ENCODE data around the gene FLNB.

FLNB gene

GRCh38 chr3:58011580-58011979 lies 3.4 kb downstream of the FLNB start:
- no peak for DNase-seq
- H3K27ac ChIP-seq (ENCODE audit: low read length, poor library complexity, severe bottlenecking), result peak overlapping the region; percentile 25
- 96% methylated on average over 3 of the region's 3 CpGs for WGBS
- no peaks in the 10 kb centered on the region for H3K79me1 ChIP-seq (replicated peaks; ENCODE audit: low read length, poor library complexity, severe bottlenecking)
- H4K8ac ChIP-seq (ENCODE audit: low read length), result no peak overlapping the region
- H3K4ac ChIP-seq (ENCODE audit: low read depth in 1 of 2, low read length in 2 of 2), result no peak overlapping the region
- H3K14ac ChIP-seq (ENCODE audit: low read length in 2 of 2), result no peak overlapping the region
- no peak overlapping the region for H3K4me3 ChIP-seq (ENCODE audit: insufficient read depth in 1 of 2, low read depth in 1 of 2, low read length in 2 of 2)
- H2BK12ac ChIP-seq (ENCODE audit: low read length in 2 of 2), result no peak overlapping the region
- peak overlapping the region; percentile 44 for H3K4me2 ChIP-seq (ENCODE audit: low read length, poor library complexity, severe bottlenecking)
- no peak overlapping the region for H2BK5ac ChIP-seq (ENCODE audit: low read depth, low read length, poor library complexity, severe bottlenecking)
- peak overlapping the region; percentile 11 for H4K91ac ChIP-seq (ENCODE audit: low read length)
- H2BK120ac ChIP-seq (ENCODE audit: low read depth, low read length), result no peak overlapping the region
- H3K9ac ChIP-seq (ENCODE audit: low read length), result no peak overlapping the region
- no peak overlapping the region for H2AK5ac ChIP-seq (ENCODE audit: low read length, severe bottlenecking)
- H2AFZ ChIP-seq (ENCODE audit: low read depth, low read length), result no peak overlapping the region
- H3K4me1 ChIP-seq (ENCODE audit: control insufficient read depth, insufficient read depth, low read depth, low read length), result peaks cover 37% of the 10 kb centered on the region
- no peaks in the 10 kb centered on the region for H3K9me3 ChIP-seq (ENCODE audit: control insufficient read depth, low read length)
- peak overlapping the region in 1 of 2 experiments; percentile 41 for H3K18ac ChIP-seq (ENCODE audit: low read depth in 1 of 2, low read length in 2 of 2)
- no peaks in the 10 kb centered on the region for H3K27me3 ChIP-seq (ENCODE audit: control insufficient read depth in 1 of 2, insufficient read depth in 1 of 2, low read length in 2 of 2)
- H3K36me3 ChIP-seq (ENCODE audit: control insufficient read depth in 1 of 2, insufficient read depth in 2 of 2, low read depth in 1 of 2, low read length in 2 of 2), result peaks cover 0 to 11% of the 10 kb centered on the region in 2 experiments
- H3K23ac ChIP-seq (ENCODE audit: low read length in 2 of 2), result no peak overlapping the region
- H2BK15ac ChIP-seq (ENCODE audit: low read depth, poor library complexity, severe bottlenecking), result no peak overlapping the region

GRCh38 chr3:58012302-58012701 lies 4.1 kb downstream of the FLNB start:
- Histone ChIP-seq H3K4ac (ENCODE audit: low read depth in 1 of 2, low read length in 2 of 2) (peak overlapping the region in 1 of 2 experiments; percentile 22), H3K23ac (ENCODE audit: low read length in 2 of 2) (no peak overlapping the region), H2AK5ac (ENCODE audit: low read length, severe bottlenecking) (no peak overlapping the region), H2BK12ac (ENCODE audit: low read length in 2 of 2) (peak overlapping the region in 1 of 2 experiments; percentile 46), H3K14ac (ENCODE audit: low read length in 2 of 2) (no peak overlapping the region), H2BK120ac (ENCODE audit: low read depth, low read length) (no peak overlapping the region), H3K4me2 (ENCODE audit: low read length, poor library complexity, severe bottlenecking) (no peak overlapping the region), H3K36me3 (ENCODE audit: control insufficient read depth in 1 of 2, insufficient read depth in 2 of 2, low read depth in 1 of 2, low read length in 2 of 2) (peaks cover 0 to 11% of the 10 kb centered on the region in 2 experiments), H3K9ac (ENCODE audit: low read length) (no peak overlapping the region), H3K9me3 (ENCODE audit: control insufficient read depth, low read length) (no peaks in the 10 kb centered on the region), H3K4me3 (ENCODE audit: insufficient read depth in 1 of 2, low read depth in 1 of 2, low read length in 2 of 2) (no peak overlapping the region), H3K27me3 (ENCODE audit: control insufficient read depth in 1 of 2, insufficient read depth in 1 of 2, low read length in 2 of 2) (no peaks in the 10 kb centered on the region), H2BK5ac (ENCODE audit: low read depth, low read length, poor library complexity, severe bottlenecking) (no peak overlapping the region), H3K79me1 (replicated peaks; ENCODE audit: low read length, poor library complexity, severe bottlenecking) (no peaks in the 10 kb centered on the region), H2BK15ac (ENCODE audit: low read depth, poor library complexity, severe bottlenecking) (no peak overlapping the region), H3K27ac (ENCODE audit: low read length, poor library complexity, severe bottlenecking) (no peak overlapping the region), H4K91ac (ENCODE audit: low read length) (no peak overlapping the region), H3K4me1 (ENCODE audit: control insufficient read depth, insufficient read depth, low read depth, low read length) (peaks cover 38% of the 10 kb centered on the region), H2AFZ (ENCODE audit: low read depth, low read length) (no peak overlapping the region), H3K18ac (ENCODE audit: low read depth in 1 of 2, low read length in 2 of 2) (peak overlapping the region in 1 of 2 experiments; percentile 31), H4K8ac (ENCODE audit: low read length) (no peak overlapping the region)
- WGBS, result 97% methylated on average over 1 of the region's 1 CpG
- no peak for DNase-seq

- H3K4me2 ChIP-seq (ENCODE audit: low read length, poor library complexity, severe bottlenecking), result no peak overlapping the region
- H3K14ac ChIP-seq (ENCODE audit: low read length in 2 of 2), result no peak overlapping the region
- peaks cover 0 to 11% of the 10 kb centered on the region in 2 experiments for H3K36me3 ChIP-seq (ENCODE audit: control insufficient read depth in 1 of 2, insufficient read depth in 2 of 2, low read depth in 1 of 2, low read length in 2 of 2)
- H3K9ac ChIP-seq (ENCODE audit: low read length), result no peak overlapping the region
- H2BK5ac ChIP-seq (ENCODE audit: low read depth, low read length, poor library complexity, severe bottlenecking), result no peak overlapping the region
- H2BK120ac ChIP-seq (ENCODE audit: low read depth, low read length), result no peak overlapping the region
- H4K8ac ChIP-seq (ENCODE audit: low read length), result no peak overlapping the region
- H3K79me1 ChIP-seq (replicated peaks; ENCODE audit: low read length, poor library complexity, severe bottlenecking), result no peaks in the 10 kb centered on the region
- H3K27ac ChIP-seq (ENCODE audit: low read length, poor library complexity, severe bottlenecking), result peak overlapping the region; percentile 43
- H4K91ac ChIP-seq (ENCODE audit: low read length), result no peak overlapping the region
- peak overlapping the region; percentile 76 for H2AK5ac ChIP-seq (ENCODE audit: low read length, severe bottlenecking)
- H3K27me3 ChIP-seq (ENCODE audit: control insufficient read depth in 1 of 2, insufficient read depth in 1 of 2, low read length in 2 of 2), result no peaks in the 10 kb centered on the region
- no peak overlapping the region for H2AFZ ChIP-seq (ENCODE audit: low read depth, low read length)
- peak overlapping the region in 1 of 2 experiments; percentile 37 for H3K18ac ChIP-seq (ENCODE audit: low read depth in 1 of 2, low read length in 2 of 2)
- H2BK12ac ChIP-seq (ENCODE audit: low read length in 2 of 2), result no peak overlapping the region
- no peak overlapping the region for H3K4ac ChIP-seq (ENCODE audit: low read depth in 1 of 2, low read length in 2 of 2)
- no peak overlapping the region for H3K23ac ChIP-seq (ENCODE audit: low read length in 2 of 2)
- H3K9me3 ChIP-seq (ENCODE audit: control insufficient read depth, low read length), result no peaks in the 10 kb centered on the region
- DNase-seq, result peak; percentile 47
- 58% methylated on average over 3 of the region's 3 CpGs for WGBS
- no peak overlapping the region for H2BK15ac ChIP-seq (ENCODE audit: low read depth, poor library complexity, severe bottlenecking)
- peaks cover 37% of the 10 kb centered on the region for H3K4me1 ChIP-seq (ENCODE audit: control insufficient read depth, insufficient read depth, low read depth, low read length)
- H3K4me3 ChIP-seq (ENCODE audit: insufficient read depth in 1 of 2, low read depth in 1 of 2, low read length in 2 of 2), result no peak overlapping the region
Measured at GRCh38 chr3:58013099-58013498, 4.9 kb downstream of the FLNB start.

- H2BK12ac ChIP-seq (ENCODE audit: low read length in 2 of 2), result peak overlapping the region in 1 of 2 experiments; percentile 35
- peaks cover 0 to 7% of the 10 kb centered on the region in 2 experiments for H3K36me3 ChIP-seq (ENCODE audit: control insufficient read depth in 1 of 2, insufficient read depth in 2 of 2, low read depth in 1 of 2, low read length in 2 of 2)
- H3K4ac ChIP-seq (ENCODE audit: low read depth in 1 of 2, low read length in 2 of 2), result peak overlapping the region in 1 of 2 experiments; percentile 61
- H2BK15ac ChIP-seq (ENCODE audit: low read depth, poor library complexity, severe bottlenecking), result no peak overlapping the region
- H3K4me3 ChIP-seq (ENCODE audit: insufficient read depth in 1 of 2, low read depth in 1 of 2, low read length in 2 of 2), result peak overlapping the region in 1 of 2 experiments; percentile 25
- H2AFZ ChIP-seq (ENCODE audit: low read depth, low read length), result no peak overlapping the region
- no peaks in the 10 kb centered on the region for H3K9me3 ChIP-seq (ENCODE audit: control insufficient read depth, low read length)
- peak; percentile 71 for DNase-seq
- H3K23ac ChIP-seq (ENCODE audit: low read length in 2 of 2), result no peak overlapping the region
- 57% methylated on average over 10 of the region's 10 CpGs for WGBS
- H3K18ac ChIP-seq (ENCODE audit: low read depth in 1 of 2, low read length in 2 of 2), result peak overlapping the region; percentile 40 to 82
- peak overlapping the region; percentile 39 for H3K9ac ChIP-seq (ENCODE audit: low read length)
- no peak overlapping the region for H2BK5ac ChIP-seq (ENCODE audit: low read depth, low read length, poor library complexity, severe bottlenecking)
- H3K27ac ChIP-seq (ENCODE audit: low read length, poor library complexity, severe bottlenecking), result peak overlapping the region; percentile 44
- H3K79me1 ChIP-seq (replicated peaks; ENCODE audit: low read length, poor library complexity, severe bottlenecking), result no peaks in the 10 kb centered on the region
- peak overlapping the region; percentile 48 for H4K91ac ChIP-seq (ENCODE audit: low read length)
- no peak overlapping the region for H4K8ac ChIP-seq (ENCODE audit: low read length)
- H3K27me3 ChIP-seq (ENCODE audit: control insufficient read depth in 1 of 2, insufficient read depth in 1 of 2, low read length in 2 of 2), result no peaks in the 10 kb centered on the region
- H3K4me2 ChIP-seq (ENCODE audit: low read length, poor library complexity, severe bottlenecking), result peak overlapping the region; percentile 0
- H2AK5ac ChIP-seq (ENCODE audit: low read length, severe bottlenecking), result peak overlapping the region; percentile 79
- H3K14ac ChIP-seq (ENCODE audit: low read length in 2 of 2), result peak overlapping the region in 1 of 2 experiments; percentile 70
- H3K4me1 ChIP-seq (ENCODE audit: control insufficient read depth, insufficient read depth, low read depth, low read length), result peaks cover 35% of the 10 kb centered on the region
- peak overlapping the region; percentile 9 for H2BK120ac ChIP-seq (ENCODE audit: low read depth, low read length)
Measured at GRCh38 chr3:58013973-58014649, 5.9 kb downstream of the FLNB start.

All from mesenchymal stem cell (in vitro differentiated cells and primary cell).